BLaER1 treated with 17β-estradiol and CSF1 and Interleukin-3, amounts not matched to agents 10 nM and 100 nM (cell line): ENCODE measurements around the gene GIT1.

Experiments used
- H3K27ac ChIP-seq, 11 experiments: shearing (Covaris generic); formaldehyde crosslinking; 2 replicates each; pipeline ENCODE4 v1.8.1; 2022
- H3K27me3 ChIP-seq, 11 experiments: shearing (Covaris generic); formaldehyde crosslinking; 2 replicates each; pipeline ENCODE4 v1.8.1; 2022
- H3K36me3 ChIP-seq, 11 experiments: shearing (Covaris generic); formaldehyde crosslinking; 2 replicates each; pipeline ENCODE4 v1.8.1; 2022
- H3K4me1 ChIP-seq, 10 experiments: shearing (Covaris generic); formaldehyde crosslinking; 2 replicates each; pipeline ENCODE4 v1.8.1; 2022
- H3K4me2 ChIP-seq, 11 experiments: shearing (Covaris generic); formaldehyde crosslinking; 2 replicates each; pipeline ENCODE4 v1.8.1; 2022
- H3K4me3 ChIP-seq, 10 experiments: shearing (Covaris generic); formaldehyde crosslinking; 2 replicates each; pipeline ENCODE4 v1.8.1; 2022
- H3K9ac ChIP-seq, 11 experiments: shearing (Covaris generic); formaldehyde crosslinking; 2 replicates each; pipeline ENCODE4 v1.8.1; 2022
- H3K9me3 ChIP-seq, 11 experiments: shearing (Covaris generic); formaldehyde crosslinking; replicated peaks in 1 of 11; 2 replicates each; pipeline ENCODE4 v1.8.1; 2022
- H4K20me1 ChIP-seq, 11 experiments: shearing (Covaris generic); formaldehyde crosslinking; 2 replicates each; pipeline ENCODE4 v1.8.1; 2022
- Cebpa-rat ChIP-seq, 11 experiments: shearing (Covaris generic); IDR thresholded peaks; 2 replicates each; pipeline ENCODE4 v1.8.1; 2022

The GIT1 gene

GRCh38 chr17:29618272-29619065 lies 29.0 kb upstream of the GIT1 start:
- Histone ChIP-seq H3K9me3 (no peaks in the 10 kb centered on the region), H3K36me3 (no peaks in the 10 kb centered on the region), H3K4me3 (peak overlapping the region; percentile 42 to 68 (median 54); a peak in 18 of 20 replicates), H3K9ac (peak overlapping the region in 10 of 11 experiments; percentile 58 to 85 (median 82); a peak in 18 of 22 replicates), H3K4me2 (peak overlapping the region; percentile 92 to 98 (median 95)), H4K20me1 (peaks cover 0 to 47% (median 27%) of the 10 kb centered on the region in 11 experiments; a peak in 19 of 22 replicates), H3K4me1 (peaks cover 69 to 99% (median 95%) of the 10 kb centered on the region in 10 experiments), H3K27me3 (peaks cover 13 to 28% (median 22%) of the 10 kb centered on the region in 11 experiments), H3K27ac (peak overlapping the region in 9 of 11 experiments; percentile 75 to 88 (median 84); a peak in 17 of 22 replicates)
- no peak for TF ChIP-seq Cebpa-rat (IDR thresholded peaks at IDR 0.05)

- Histone ChIP-seq H3K4me1 (peaks cover 63 to 99% (median 95%) of the 10 kb centered on the region in 10 experiments), H4K20me1 (peaks cover 0 to 47% (median 21%) of the 10 kb centered on the region in 11 experiments; a peak in 19 of 22 replicates), H3K27me3 (peaks cover 13 to 28% (median 22%) of the 10 kb centered on the region in 11 experiments), H3K9me3 (peaks cover 0 to 4% (median 0%) of the 10 kb centered on the region in 11 experiments; a peak in 1 of 22 replicates), H3K9ac (peak overlapping the region; percentile 58 to 85 (median 80); a peak in 21 of 22 replicates), H3K4me2 (peak overlapping the region; percentile 92 to 98 (median 95)), H3K4me3 (peak overlapping the region; percentile 42 to 68 (median 54)), H3K36me3 (peaks cover 0 to 4% (median 4%) of the 10 kb centered on the region in 11 experiments; a peak in 11 of 22 replicates), H3K27ac (peak overlapping the region; percentile 45 to 88 (median 83); a peak in 21 of 22 replicates)
- TF ChIP-seq Cebpa-rat (IDR thresholded peaks at IDR 0.05), result no peak
Measured at GRCh38 chr17:29617481-29618271, 28.2 kb upstream of the GIT1 start.

GRCh38 chr17:29617125-29617480 lies 27.7 kb upstream of the GIT1 start:
- Histone ChIP-seq H3K4me1 (peaks cover 61 to 95% (median 93%) of the 10 kb centered on the region in 10 experiments), H3K36me3 (peaks cover 0 to 8% (median 5%) of the 10 kb centered on the region in 11 experiments; a peak in 11 of 22 replicates), H3K4me3 (peak overlapping the region; percentile 42 to 68 (median 54); a peak in 19 of 20 replicates), H3K9ac (peak overlapping the region; percentile 58 to 85 (median 80); a peak in 20 of 22 replicates), H3K4me2 (peak overlapping the region; percentile 92 to 98 (median 95)), H3K9me3 (peaks cover 0 to 5% (median 0%) of the 10 kb centered on the region in 11 experiments; a peak in 1 of 22 replicates), H3K27ac (peak overlapping the region in 10 of 11 experiments; percentile 45 to 88 (median 84); a peak in 19 of 22 replicates), H4K20me1 (peaks cover 0 to 47% (median 21%) of the 10 kb centered on the region in 11 experiments; a peak in 19 of 22 replicates), H3K27me3 (peaks cover 13 to 28% (median 22%) of the 10 kb centered on the region in 11 experiments)
- TF ChIP-seq Cebpa-rat (IDR thresholded peaks at IDR 0.05), result no peak

- peak overlapping the region in 7 of 11 experiments; percentile 42 to 85 (median 57); a peak in 11 of 22 replicates for H3K9ac ChIP-seq
- peak overlapping the region; percentile 92 to 98 (median 95) for H3K4me2 ChIP-seq
- H3K4me1 ChIP-seq, result peaks cover 55 to 89% (median 87%) of the 10 kb centered on the region in 10 experiments
- peaks cover 0 to 5% (median 0%) of the 10 kb centered on the region in 11 experiments; a peak in 1 of 22 replicates for H3K9me3 ChIP-seq
- H3K36me3 ChIP-seq, result peaks cover 0 to 14% (median 8%) of the 10 kb centered on the region in 11 experiments; a peak in 12 of 22 replicates
- H3K27ac ChIP-seq, result no peak overlapping the region
- peak overlapping the region; percentile 34 to 68 (median 54); a peak in 16 of 20 replicates for H3K4me3 ChIP-seq
- peaks cover 13 to 28% (median 22%) of the 10 kb centered on the region in 11 experiments for H3K27me3 ChIP-seq
- H4K20me1 ChIP-seq, result peaks cover 0 to 47% (median 22%) of the 10 kb centered on the region in 11 experiments; a peak in 19 of 22 replicates
- TF ChIP-seq Cebpa-rat (IDR thresholded peaks at IDR 0.05), result no peak
Measured at GRCh38 chr17:29616300-29617048, 27.0 kb upstream of the GIT1 start.

GRCh38 chr17:29615492-29616299 lies 26.2 kb upstream of the GIT1 start:
- Histone ChIP-seq H3K27me3 (peaks cover 13 to 28% (median 22%) of the 10 kb centered on the region in 11 experiments), H3K4me3 (peak overlapping the region; percentile 34 to 68 (median 52)), H3K36me3 (peaks cover 0 to 22% (median 14%) of the 10 kb centered on the region in 11 experiments; a peak in 14 of 22 replicates), H3K4me1 (peaks cover 55 to 81% (median 79%) of the 10 kb centered on the region in 10 experiments), H4K20me1 (peaks cover 0 to 51% (median 22%) of the 10 kb centered on the region in 11 experiments; a peak in 18 of 22 replicates), H3K9me3 (peaks cover 0 to 5% (median 0%) of the 10 kb centered on the region in 11 experiments; a peak in 1 of 22 replicates), H3K27ac (peak overlapping the region in 7 of 11 experiments; percentile 6 to 57 (median 39); a peak in 11 of 22 replicates), H3K4me2 (peak overlapping the region; percentile 92 to 98 (median 95)), H3K9ac (peak overlapping the region in 10 of 11 experiments; percentile 10 to 65 (median 52); a peak in 17 of 22 replicates)
- no peak for TF ChIP-seq Cebpa-rat (IDR thresholded peaks at IDR 0.05)

GRCh38 chr17:29615048-29615385 lies 25.6 kb upstream of the GIT1 start:
- Histone ChIP-seq H3K36me3 (peaks cover 0 to 28% (median 20%) of the 10 kb centered on the region in 11 experiments; a peak in 14 of 22 replicates), H3K4me3 (peak overlapping the region; percentile 34 to 68 (median 52); a peak in 18 of 20 replicates), H3K27me3 (peaks cover 13 to 28% (median 22%) of the 10 kb centered on the region in 11 experiments), H4K20me1 (peaks cover 0 to 57% (median 22%) of the 10 kb centered on the region in 11 experiments; a peak in 18 of 22 replicates), H3K4me1 (peaks cover 55 to 76% (median 73%) of the 10 kb centered on the region in 10 experiments), H3K27ac (peak overlapping the region in 7 of 11 experiments; percentile 6 to 57 (median 39); a peak in 11 of 22 replicates), H3K4me2 (peak overlapping the region; percentile 92 to 98 (median 95)), H3K9ac (peak overlapping the region in 10 of 11 experiments; percentile 9 to 65 (median 52); a peak in 17 of 22 replicates), H3K9me3 (peaks cover 0 to 5% (median 0%) of the 10 kb centered on the region in 11 experiments; a peak in 1 of 22 replicates)
- TF ChIP-seq Cebpa-rat (IDR thresholded peaks at IDR 0.05), result no peak
